HG03066 (cell line): ENCODE data around the gene BARHL1.

ENCODE experiments used
- ATAC-seq: cut with Tn5 transposase; IDR thresholded peaks from one replicate; pipeline ENCODE4 v1.9.1; 2021; ENCODE audit warnings: low read depth; ENCODE audit not compliant: unreplicated experiment

BARHL1 gene

GRCh38 chr9:132606066-132606465, 23.7 kb downstream of the BARHL1 start:
- no peak for ATAC-seq

DNA sequence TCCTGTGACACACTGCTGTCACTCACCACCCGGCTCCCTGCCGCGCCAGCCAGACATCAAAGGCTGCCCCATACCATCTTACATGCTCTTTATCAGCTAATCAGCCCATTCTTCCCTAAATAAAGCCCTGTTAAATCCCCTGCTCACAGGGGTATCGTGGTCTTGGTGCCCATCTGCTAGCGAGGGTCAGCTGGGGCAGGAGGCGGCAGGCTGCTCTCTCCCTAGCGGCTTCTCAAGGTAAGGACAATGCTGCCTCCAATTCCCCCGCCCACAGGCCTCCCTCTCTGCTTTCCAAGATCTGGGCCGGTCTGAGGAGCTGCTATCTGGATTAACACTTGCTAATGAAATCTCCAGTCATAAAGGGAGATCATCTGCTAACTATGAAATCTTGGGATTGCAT, 26.8 kb downstream of the BARHL1 start:
- no peak for ATAC-seq

DNA sequence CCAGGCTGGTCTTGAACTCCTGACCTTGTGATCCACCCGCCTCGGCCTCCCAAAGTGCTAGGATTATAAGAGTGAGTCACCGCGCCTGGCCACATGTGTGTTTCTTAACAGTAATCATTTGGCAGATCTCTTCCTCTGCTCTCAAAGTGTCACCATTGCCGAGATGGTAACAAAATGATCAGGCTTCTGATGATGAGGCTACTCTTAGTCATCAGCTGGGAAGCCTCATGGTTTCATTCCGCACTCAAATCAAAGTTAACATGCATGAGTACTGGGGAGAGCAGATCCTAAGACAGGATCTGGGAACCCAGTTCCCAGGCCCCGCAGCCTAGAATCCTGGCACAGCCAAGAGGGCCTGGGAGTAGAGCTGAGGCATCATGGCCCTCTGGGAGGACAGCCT, 27.4 kb downstream of the BARHL1 start:
- no peak for ATAC-seq

GRCh38 chr9:132610661-132611060, 28.3 kb downstream of the BARHL1 start:
- ATAC-seq = no peak

DNA sequence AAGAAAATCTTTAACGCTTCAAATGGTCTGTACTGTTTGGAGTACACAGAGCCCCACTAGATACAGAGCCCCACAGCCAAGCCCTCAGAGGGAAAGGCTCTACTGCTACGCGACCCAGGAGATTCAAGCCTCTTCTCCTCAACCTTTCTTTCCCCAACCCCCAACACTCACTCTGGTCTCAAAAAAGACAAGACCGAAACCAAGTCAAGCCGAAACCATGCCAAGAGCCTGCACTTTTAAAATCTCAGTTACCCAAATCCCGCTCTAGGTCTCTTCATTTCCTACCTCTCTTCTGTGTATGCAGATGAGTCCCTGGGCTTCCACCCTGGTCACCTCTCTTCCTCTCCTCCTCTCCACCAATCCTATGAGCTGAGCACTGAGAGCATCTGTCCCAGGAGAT, 31.9 kb downstream of the BARHL1 start:
- no peak for ATAC-seq

GRCh38 chr9:132615774-132616173, 33.4 kb downstream of the BARHL1 start:
- no peak for ATAC-seq

DNA sequence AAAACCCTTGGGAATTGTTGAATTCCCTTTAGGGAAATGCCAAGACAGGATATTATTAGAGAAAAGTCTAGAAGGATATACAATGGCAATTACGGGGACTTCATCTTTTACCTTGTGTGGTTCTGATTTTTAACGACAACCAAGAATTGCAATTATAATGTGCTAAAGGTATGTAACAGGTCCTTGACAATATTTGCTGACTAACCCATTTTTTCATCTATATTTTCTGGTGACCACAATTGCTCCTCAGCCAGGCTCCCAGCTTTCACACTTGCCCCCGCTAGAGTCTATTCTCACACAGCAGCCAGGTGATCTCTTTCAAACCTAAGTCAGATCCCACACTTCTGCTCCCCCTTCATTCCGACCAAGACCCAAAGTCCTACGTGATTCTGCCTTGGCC, 34.3 kb downstream of the BARHL1 start:
- ATAC-seq = no peak

- no peak for ATAC-seq
These were observed 39.8 kb downstream of the BARHL1 start for GRCh38 chr9:132622159-132622558.

GRCh38 chr9:132626285-132626684, 43.9 kb downstream of the BARHL1 start:
- no peak for ATAC-seq

GRCh38 chr9:132627106-132627505, 44.7 kb downstream of the BARHL1 start:
- no peak for ATAC-seq

DNA sequence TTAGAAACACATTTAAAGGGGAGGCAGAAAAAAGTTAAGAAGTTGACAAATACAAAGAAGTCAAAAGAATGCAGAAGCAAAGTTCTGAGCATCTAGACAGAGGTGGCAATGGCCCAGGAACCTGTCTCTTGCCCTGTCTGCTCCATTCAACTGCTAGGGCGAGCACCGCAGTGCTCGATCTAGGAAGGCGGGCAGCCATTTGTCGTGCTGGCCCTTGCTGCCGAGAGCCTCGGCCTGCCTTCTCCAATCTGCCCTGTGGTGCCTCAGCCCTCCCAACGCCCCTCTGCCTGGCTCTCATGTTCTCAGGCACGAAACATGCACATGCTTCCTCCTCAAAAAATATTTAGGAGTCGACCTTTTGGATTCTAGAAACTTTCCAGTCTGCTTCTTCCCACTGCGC, 45.2 kb downstream of the BARHL1 start:
- ATAC-seq = no peak

DNA sequence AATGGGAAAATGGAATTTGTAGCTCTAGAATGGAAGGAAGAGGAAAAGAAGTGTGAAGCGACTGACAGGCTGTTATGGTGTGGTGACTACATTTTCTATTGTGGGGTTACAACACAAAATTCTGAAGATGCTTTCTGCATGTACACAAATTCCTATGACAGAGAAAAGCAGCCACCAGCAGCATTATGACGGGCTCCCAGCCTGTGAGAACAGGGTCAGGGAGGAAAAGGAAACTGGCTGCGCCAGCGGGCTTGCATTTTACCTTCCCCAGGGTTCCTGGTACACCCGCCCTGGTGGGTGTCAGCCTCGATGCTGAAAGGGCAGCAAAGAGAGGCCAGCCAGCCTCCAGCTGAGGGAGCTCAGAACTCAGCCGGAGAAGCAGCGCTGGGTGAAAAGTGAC, 46.3 kb downstream of the BARHL1 start:
- no peak for ATAC-seq

DNA sequence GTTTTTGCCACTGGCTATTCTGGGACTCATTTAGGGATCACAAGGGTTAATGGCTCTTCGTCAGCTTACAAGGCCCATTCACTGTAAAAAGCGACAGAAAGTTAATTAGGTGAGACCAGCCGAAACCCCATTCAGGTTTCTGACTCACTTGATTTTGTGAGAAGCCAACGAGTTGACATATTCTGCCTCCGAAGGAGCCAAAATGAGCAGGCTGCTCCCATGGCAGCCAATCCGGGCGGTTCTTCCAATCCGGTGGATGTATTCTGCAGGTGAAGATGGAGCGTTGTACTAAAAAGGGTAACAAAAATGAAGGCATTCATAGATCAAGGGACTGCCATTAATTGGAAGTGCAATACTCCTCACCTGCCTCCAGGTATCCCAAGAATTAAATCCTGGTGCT, 47.7 kb downstream of the BARHL1 start:
- ATAC-seq = no peak

GRCh38 chr9:132630811-132631210, 48.4 kb downstream of the BARHL1 start:
- no peak for ATAC-seq

- ATAC-seq = no peak
These were observed 48.9 kb downstream of the BARHL1 start for GRCh38 chr9:132631280-132631679.

- ATAC-seq = no peak
These were observed 49.3 kb downstream of the BARHL1 start for GRCh38 chr9:132631685-132632084.

DNA sequence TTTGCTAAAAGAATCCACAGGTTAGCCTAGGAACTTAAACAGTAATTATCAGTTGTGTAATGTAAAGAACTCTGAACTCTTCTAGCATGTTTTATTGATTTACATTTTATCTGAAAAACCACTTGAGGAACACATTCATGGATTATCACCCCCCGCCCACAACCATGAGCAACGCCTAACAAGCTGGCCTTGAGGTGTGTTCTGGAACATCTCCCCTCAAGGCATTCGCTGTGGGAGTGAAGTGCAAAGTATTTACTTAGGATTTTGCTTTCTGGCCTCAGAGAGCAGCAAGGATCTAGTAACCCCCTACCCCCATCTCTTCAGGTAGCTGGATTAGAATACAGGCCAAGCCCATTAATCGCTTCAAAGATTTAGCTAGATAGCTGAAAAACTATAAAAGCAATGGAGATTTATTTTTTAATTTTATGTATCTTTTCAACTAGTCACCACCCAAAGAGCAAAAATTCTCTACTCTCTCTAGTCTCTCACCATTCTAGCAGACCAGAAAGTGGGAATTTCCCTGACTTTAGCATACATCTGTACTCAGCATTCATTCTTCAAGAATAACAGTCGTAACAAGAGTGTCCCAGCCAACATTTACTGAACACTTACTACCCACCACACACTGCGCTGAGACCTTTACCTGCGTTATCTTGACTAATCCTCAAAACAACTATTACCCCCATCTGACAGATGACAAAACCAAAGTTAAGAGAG, 50.2 kb downstream of the BARHL1 start:
- ATAC-seq = no peak

GRCh38 chr9:132634327-132634726, 51.9 kb downstream of the BARHL1 start:
- no peak for ATAC-seq

DNA sequence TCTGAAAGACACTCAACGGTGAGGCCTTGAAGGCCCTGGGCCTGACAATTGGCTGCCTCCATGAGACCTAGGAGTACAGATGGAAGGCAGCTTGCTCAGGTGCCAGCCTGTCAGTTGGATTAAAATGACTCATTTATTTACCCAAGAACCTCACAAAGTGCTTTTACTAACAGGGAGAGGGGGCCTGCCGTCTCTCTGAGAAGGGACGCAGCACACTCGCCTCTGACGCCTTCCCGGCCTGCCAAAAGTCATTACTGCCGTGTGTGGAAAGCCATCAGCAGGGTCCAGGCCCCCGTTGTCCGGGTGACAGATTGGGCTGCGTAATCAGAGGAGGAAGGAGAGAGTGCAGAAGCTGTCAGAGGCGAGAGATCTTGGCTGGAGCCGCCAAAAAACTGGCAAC, 54.9 kb downstream of the BARHL1 start:
- no peak for ATAC-seq

- no peak for ATAC-seq
These were observed 55.4 kb downstream of the BARHL1 start for GRCh38 chr9:132637801-132638200.

GRCh38 chr9:132638240-132638639, 55.8 kb downstream of the BARHL1 start:
- ATAC-seq = no peak

DNA sequence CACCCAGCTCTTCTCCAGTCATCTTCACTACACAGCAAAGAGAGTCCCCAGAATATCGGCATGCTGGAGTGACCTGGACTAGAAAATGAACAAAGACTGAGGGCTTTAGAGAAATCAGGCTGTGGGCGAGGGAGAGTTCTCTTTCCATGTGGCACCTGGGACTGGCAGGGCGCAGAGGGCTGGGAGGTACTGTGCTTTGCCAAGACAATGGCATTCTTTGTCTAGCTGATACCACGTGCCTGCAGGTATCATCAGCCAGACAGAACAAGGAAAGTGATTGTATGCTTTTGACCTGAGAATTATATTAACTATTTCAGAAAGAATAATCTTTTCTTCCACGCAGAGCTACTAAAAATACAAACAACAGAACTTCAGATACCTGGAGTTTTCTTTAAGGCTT, 56.9 kb downstream of the BARHL1 start:
- no peak for ATAC-seq
